GM12874 (cell line): ENCODE results near the gene BMPR2.

ENCODE experiments used
- CTCF ChIP-seq: IDR thresholded peaks from 2 replicates; pipeline ENCODE4 v1.5.1; 2011; ENCODE audit warnings: low read depth, mild to moderate bottlenecking, control low read depth, low read length, moderate library complexity; ENCODE audit not compliant: insufficient read depth

The BMPR2 gene

DNA sequence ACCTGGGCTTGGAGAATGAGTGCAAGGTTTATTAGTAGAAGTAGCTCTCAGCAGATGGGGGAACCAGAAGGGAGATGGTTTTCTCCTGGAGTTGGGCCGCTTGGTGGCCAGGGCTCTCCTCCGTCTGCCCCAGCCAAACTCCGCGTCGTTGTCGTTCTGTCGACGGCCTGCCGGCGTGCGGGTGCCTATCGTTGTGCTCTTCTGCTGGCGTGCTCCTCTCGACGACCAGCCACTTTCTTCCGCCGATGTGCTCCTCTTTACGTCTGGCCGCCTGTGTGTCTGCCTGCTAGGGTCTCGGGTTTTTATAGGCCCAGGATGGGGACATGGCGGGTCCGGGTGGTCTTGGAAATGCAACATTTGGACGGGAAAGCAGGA lies 119.1 kb downstream of the BMPR2 start:
- TF ChIP-seq CTCF, result no peak

DNA sequence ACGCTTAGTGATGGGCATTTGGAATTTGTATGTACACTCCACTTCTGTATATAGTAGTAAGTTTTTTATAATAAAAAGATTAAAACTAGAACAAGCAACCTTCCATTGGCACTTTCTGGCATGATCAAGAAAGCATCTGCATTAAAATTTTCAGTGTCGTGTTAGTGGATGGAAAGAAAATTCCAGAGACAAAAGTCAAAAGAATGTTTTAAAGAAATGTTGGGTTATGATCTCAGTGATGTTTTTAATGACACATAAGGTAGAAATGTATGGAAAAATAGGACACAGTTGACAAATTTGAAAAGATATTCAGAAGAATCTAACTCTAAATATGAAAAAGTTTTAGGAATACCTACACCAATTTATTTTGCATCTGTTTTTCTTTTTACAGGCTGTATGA lies 132.6 kb downstream of the BMPR2 start:
- TF ChIP-seq CTCF, result no peak

DNA sequence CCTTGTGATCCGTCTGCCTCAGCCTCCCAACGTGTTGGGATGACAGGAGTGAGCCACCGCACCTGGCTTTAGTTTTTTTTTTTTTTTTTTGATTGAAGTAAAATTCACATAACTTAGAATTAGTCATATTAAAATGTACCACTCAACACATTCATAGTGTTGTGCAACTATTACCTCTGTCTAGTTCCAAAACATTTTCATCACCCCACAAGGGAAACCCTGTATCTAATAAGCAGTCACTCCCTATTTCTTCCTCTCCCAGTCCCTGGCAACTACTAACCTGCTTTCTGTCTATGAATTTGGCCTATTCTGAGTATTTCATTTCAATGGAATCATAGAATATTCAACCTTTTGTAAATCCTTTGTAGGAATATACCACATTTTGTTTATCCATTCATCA lies 134.8 kb downstream of the BMPR2 start:
- TF ChIP-seq CTCF, result no peak

DNA sequence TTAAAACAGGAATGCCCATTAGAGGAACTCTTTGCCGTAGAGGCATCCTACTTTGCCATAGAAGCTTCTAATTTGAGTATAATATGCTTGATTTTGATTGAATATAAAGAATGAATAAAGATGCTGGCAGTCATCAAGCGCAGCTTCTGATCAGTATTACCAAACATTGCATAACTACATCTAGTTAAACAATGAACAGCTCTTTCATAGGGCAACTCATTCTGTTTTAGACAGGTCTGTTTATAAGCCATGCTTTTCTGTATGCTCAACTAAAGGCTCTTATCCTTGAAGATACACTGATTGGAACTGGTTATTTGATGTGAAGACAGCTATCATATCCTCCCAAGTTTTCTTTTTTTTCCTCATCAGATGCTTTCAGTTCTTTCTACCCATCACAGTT lies 136.0 kb downstream of the BMPR2 start:
- no peak for TF ChIP-seq CTCF

- no peak for TF ChIP-seq CTCF
Measured at GRCh38 chr2:202514732-202515131, 138.6 kb downstream of the BMPR2 start.

DNA sequence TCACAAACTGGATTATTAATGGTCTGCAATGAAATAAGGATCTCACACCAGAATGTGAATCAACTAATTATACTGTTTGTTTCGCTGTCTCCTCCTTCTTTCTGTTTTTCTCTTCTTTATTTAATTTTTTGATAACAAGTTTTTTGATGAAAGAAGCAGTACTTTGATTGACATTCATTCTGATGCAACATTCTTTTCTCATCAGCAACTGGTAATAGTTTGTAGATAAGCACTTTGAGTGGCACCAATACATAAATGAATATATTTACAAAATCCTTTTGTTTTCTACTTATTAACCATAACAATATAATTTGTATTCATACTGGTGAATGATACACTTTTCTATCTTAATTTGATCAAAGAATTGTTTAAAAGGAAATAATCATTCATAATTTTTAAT lies 143.3 kb downstream of the BMPR2 start:
- TF ChIP-seq CTCF, result no peak

DNA sequence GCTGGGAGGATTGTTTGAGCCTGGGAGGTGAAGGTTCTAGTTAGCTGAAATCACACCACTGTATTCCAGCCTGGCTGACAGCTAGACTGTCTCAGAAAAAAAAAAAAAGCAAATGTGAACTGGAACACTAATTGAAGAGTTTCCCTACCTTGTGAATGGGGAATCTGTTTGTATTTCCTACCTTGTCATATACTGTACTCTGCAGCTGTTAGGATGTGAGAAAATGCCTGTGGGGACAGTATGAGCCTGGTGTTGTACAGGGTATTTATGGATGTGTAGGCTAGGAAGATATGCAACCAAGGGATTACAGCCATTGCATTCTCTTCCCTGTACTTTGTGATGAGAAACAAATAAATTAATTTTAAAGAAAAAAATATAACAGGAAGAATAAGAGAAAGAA lies 145.3 kb downstream of the BMPR2 start:
- TF ChIP-seq CTCF, result no peak

- no peak for TF ChIP-seq CTCF
Measured at GRCh38 chr2:202529389-202529788, 153.3 kb downstream of the BMPR2 start.
